GM12801 (cell line): Measurements from ENCODE around the gene TMEM116.

ENCODE experiments used
- TF ChIP-seq, protein P1 (sequence below): IDR thresholded peaks from one replicate; pipeline ENCODE4 v1.5.1; 2011; ENCODE audit warnings: control low read depth; ENCODE audit not compliant: insufficient read length; ENCODE audit errors: extremely low read depth

Gene TMEM116

DNA sequence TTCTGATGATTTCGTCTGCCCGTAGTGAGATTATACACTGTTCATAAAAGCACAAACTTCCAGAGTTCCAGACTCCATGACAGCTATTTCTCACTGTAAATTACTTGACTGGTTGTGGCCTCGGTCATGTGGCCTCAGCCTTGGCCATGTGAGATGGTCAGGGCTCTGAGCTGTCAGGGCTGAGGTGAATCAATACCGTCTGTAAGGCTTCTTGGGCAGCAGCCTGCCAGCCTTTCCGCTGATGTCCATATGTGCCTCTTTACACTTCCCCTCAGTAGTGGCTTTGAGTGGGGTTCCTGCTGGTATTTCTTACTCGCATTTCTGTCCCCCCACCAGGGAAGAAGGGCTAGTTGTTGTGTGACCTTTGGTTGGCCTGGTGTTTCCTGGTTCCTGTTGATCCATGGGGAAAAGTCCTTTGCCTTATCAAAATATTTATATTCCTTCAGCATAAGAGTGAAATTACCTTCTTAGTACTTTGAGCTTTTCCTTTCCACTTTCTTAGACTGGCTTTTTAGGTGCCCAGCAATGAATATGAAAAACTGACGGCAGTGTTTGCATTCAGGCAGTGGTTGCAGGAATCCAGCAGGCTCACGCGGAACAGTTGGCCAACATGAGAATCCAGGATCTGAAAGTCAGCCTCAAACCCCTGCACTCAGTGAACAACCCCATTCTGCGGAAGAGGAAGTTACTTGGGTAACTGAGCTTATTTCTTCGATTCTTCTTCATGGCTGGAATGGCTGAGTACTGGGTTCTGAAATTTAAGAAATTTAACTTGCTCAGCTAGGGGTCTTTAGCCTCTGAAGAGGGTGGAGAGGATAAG, 124.8 kb downstream of the TMEM116 start:
- TF ChIP-seq, protein P1, sequence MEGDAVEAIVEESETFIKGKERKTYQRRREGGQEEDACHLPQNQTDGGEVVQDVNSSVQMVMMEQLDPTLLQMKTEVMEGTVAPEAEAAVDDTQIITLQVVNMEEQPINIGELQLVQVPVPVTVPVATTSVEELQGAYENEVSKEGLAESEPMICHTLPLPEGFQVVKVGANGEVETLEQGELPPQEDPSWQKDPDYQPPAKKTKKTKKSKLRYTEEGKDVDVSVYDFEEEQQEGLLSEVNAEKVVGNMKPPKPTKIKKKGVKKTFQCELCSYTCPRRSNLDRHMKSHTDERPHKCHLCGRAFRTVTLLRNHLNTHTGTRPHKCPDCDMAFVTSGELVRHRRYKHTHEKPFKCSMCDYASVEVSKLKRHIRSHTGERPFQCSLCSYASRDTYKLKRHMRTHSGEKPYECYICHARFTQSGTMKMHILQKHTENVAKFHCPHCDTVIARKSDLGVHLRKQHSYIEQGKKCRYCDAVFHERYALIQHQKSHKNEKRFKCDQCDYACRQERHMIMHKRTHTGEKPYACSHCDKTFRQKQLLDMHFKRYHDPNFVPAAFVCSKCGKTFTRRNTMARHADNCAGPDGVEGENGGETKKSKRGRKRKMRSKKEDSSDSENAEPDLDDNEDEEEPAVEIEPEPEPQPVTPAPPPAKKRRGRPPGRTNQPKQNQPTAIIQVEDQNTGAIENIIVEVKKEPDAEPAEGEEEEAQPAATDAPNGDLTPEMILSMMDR: no peak

DNA sequence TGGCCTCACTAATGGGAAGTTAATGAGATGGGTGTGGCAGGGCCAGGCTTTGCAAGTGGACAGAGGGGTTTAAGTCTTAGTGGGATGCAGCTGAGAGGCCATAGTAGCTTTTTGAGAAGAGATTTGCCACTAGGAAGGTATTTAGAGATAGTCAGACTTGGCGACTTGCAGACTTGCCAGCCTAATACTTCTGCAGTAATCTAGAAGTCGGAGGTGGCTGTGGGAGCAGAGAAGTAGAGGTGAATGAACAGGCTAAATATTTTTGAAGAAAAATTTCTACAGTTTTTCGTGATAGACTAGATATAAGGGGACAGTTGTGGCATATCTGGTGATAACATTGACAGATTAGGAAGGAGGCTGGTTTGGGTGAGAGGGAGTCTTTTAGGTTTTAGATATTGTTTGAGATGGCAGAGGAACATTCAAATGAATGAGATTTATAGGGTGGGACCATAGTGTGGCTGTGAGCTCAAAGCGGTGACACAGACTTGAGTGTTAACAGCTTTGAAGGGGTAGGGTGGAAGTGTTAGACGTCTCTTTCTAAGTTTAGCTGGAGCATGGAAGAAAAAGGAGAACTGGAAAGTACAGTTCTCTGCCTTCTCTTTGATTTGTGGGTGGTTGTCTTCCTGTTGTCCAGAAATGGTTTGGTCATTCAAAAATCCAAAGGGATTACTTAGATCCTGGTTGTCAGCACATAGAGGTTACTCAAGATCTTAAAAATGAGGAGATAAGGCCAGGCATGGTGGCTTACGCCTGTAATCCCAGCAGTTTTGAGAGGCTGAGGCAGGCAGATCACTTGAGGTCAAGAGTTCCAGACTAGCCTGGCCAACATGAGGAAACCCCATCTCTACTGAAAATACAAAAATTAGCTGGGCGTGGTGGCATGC, 126.1 kb downstream of the TMEM116 start:
- TF ChIP-seq, protein P1: no peak

DNA sequence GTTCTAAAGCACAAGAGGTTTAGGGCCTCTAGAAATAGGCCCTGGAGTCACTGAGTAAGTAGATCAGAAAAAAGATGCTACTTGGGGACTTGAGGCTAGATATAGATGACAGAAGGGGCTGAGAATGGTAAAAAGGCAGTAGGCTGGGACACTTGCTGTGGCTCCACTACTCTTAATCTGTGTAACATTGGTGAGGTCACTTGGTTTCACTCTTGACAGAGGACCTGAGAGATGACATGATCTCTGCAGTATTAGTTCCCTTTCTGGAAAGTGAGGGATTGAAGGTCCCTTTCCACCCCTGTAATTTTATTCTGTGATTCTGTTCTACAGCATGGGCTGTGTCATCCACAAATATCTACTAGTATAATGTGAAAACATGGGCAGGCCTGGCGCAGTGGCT, 131.2 kb downstream of the TMEM116 start:
- TF ChIP-seq, protein P1: no peak
